Psoas muscle (tissue), 8 donors: ENCODE measurements around the gene MYLIP. TPM values are rescaled to one million over a fixed set of nuclear protein-coding genes. Genes with fewer than 3 reads are reported as not detected.

Source experiments
- ATAC-seq, 4 donors: fragments of 200-7000 bp; cut with Tn5 transposase; one replicate each; pipeline ENCODE4 v1.9.1; 2020; ENCODE audit warnings: moderate library complexity in 3 of 4, mild to moderate bottlenecking in 2 of 4
- DNase-seq, 2 donors: peaks; one replicate each; pipeline ENCODE4 v3.0.0-alpha.2; 2020
- H3K27ac ChIP-seq: fragments of 200-600 bp; one replicate; pipeline ENCODE4 v1.8.0; 2022
- H3K27me3 ChIP-seq, 3 donors: fragments of 200-600 bp in 1 of 3; one replicate each; pipeline versions ENCODE4 v1.6.1 to v1.8.0; 2013 to 2022; ENCODE audit warnings: low read length in 2 of 3, mild to moderate bottlenecking in 2 of 3, moderate library complexity in 1 of 3; ENCODE audit not compliant: insufficient read depth in 3 of 3
- H3K36me3 ChIP-seq, 2 donors: fragments of 200-600 bp in 1 of 2; one replicate each; pipeline versions ENCODE4 v1.6.1 to v1.8.0; 2013 to 2022; ENCODE audit warnings: low read depth in 1 of 2, mild to moderate bottlenecking in 1 of 2, moderate library complexity in 1 of 2; ENCODE audit not compliant: insufficient read depth in 1 of 2
- H3K4me1 ChIP-seq: fragments of 200-600 bp; one replicate; pipeline ENCODE4 v1.8.0; 2022
- H3K4me3 ChIP-seq: fragments of 200-600 bp; one replicate; pipeline ENCODE4 v1.8.0; 2022; ENCODE audit warnings: mild to moderate bottlenecking
- H3K9me3 ChIP-seq: fragments of 200-600 bp; one replicate; pipeline ENCODE4 v1.8.0; 2022
- WGBS, 3 donors: extraction: QIAGEN DNeasy Blood & Tissue Kit; methylation state at CpG; one replicate each; pipeline versions ENCODE4 v1.1.6 to v1.1.7; 2013; 5-methylcytosine and 5-hydroxymethylcytosine counted together
- intact Hi-C, 2 donors: fragments of 100-400 bp; cut with DNase I; formaldehyde crosslinking; loops; one replicate each; pipeline versions ENCODE4 v1.11.0 to v1.14.2; 2022
- polyA plus RNA-seq, 3 donors: library from polyadenylated mRNA; stranded (reverse); fragments of 200-250 nt; gene quantifications; one replicate each; pipeline ENCODE4 v1.2.3, GENCODE V29; 2013
- total RNA-seq, 4 donors: library from RNA; stranded (reverse); fragmentation: NEBNext Ultra II Directional in 2 of 4; extraction: Animal tissue kit (Norgen Biotek cat#: 25700) in 2 of 4; gene quantifications; one replicate each; pipeline versions ENCODE4 v1.2.1 to v1.2.4, GENCODE V29; 2021 to 2023
- TF ChIP-seq, protein P1 (sequence below): fragments of 200-600 bp; IDR thresholded peaks from one replicate; pipeline ENCODE4 v1.8.0; 2022; ENCODE audit warnings: antibody characterized with exemption
- donor health status: healthy with polysubstance abuse.
- donor health status: DM: no; HTN: no; CAD: no; lungs with moderate emphysema.
- donor health status: Bipolar disorder and iron deficiency.
- donor health status: healthy.
- donor health status: DM: yes; HTN: yes; CAD: no.
- donor health status: DM: no; HTN: no; CAD: no.
- donor health status: DM: no; HTN: no; CAD: no.
- donor health status: DM: yes; HTN: yes; CAD: no.

Gene MYLIP
- total and polyA plus RNA-seq, 7 donors, result 3.9 to 23.4 (median 15.4) TPM

DNA sequence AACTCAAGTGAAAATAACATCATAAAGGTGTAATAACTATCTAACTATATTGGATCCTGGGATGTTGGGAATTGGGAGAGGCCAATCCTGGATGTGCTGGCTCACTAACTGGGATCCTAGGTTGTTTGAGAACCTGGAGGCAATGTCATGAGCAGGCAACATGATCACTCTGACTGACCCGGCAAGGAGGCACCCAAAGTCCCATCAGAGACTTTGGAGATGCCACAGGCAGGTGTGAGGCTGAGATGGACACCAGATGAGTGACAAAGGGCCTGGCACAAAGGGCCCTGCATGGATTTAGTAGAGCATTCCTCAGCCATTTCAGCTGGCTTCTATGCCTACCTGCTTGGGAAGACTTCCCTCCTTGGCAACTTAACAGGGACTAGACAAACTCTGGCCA, 38.4 kb upstream of the MYLIP start:
- WGBS, 3 donors, result 17 to 53% (median 40%) methylated on average over 1 of the region's 1 CpG
- intact Hi-C loops, result no loop called here
- H3K27ac ChIP-seq, result no peak overlapping the region
- no peaks in the 10 kb centered on the region for H3K27me3 ChIP-seq
- TF ChIP-seq, protein P1, sequence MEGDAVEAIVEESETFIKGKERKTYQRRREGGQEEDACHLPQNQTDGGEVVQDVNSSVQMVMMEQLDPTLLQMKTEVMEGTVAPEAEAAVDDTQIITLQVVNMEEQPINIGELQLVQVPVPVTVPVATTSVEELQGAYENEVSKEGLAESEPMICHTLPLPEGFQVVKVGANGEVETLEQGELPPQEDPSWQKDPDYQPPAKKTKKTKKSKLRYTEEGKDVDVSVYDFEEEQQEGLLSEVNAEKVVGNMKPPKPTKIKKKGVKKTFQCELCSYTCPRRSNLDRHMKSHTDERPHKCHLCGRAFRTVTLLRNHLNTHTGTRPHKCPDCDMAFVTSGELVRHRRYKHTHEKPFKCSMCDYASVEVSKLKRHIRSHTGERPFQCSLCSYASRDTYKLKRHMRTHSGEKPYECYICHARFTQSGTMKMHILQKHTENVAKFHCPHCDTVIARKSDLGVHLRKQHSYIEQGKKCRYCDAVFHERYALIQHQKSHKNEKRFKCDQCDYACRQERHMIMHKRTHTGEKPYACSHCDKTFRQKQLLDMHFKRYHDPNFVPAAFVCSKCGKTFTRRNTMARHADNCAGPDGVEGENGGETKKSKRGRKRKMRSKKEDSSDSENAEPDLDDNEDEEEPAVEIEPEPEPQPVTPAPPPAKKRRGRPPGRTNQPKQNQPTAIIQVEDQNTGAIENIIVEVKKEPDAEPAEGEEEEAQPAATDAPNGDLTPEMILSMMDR, result no peak
- no peaks in the 10 kb centered on the region for H3K36me3 ChIP-seq
- H3K4me3 ChIP-seq, result no peak overlapping the region
- peak; percentile 50 to 76 (median 57) for ATAC-seq
- H3K9me3 ChIP-seq, result no peaks in the 10 kb centered on the region
- no peak for DNase-seq
- peaks cover 14% of the 10 kb centered on the region for H3K4me1 ChIP-seq

DNA sequence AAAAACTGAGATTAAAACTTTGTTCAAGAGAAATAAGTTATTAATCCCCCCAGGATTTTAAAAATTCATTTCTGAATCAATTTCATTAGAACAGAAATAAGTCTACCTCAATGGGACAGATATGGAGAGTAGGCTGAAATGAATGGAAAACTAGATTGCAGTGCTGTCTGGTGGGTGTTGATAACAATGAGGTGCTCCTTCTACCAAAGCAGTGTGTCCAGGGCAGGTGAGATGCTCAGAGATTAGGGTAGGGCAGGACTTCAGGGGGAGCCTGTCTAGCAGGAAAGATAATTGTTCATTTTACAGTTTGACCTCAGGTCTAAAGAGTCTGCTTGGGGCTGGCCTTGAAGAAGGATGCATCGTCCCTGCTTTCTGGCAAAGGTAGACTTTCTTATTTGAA, 38.0 kb upstream of the MYLIP start:
- ATAC-seq (no peak), DNase-seq (no peak)
- Histone ChIP-seq H3K9me3 (no peaks in the 10 kb centered on the region), H3K36me3 (no peaks in the 10 kb centered on the region), H3K27me3 (no peaks in the 10 kb centered on the region), H3K4me1 (peaks cover 14% of the 10 kb centered on the region), H3K27ac (no peak overlapping the region), H3K4me3 (no peak overlapping the region)
- TF ChIP-seq, protein P1, result no peak
- WGBS, 3 donors, result 76 to 93% (median 79%) methylated on average over 1 of the region's 1 CpG
- intact Hi-C loops, result no loop called here

DNA sequence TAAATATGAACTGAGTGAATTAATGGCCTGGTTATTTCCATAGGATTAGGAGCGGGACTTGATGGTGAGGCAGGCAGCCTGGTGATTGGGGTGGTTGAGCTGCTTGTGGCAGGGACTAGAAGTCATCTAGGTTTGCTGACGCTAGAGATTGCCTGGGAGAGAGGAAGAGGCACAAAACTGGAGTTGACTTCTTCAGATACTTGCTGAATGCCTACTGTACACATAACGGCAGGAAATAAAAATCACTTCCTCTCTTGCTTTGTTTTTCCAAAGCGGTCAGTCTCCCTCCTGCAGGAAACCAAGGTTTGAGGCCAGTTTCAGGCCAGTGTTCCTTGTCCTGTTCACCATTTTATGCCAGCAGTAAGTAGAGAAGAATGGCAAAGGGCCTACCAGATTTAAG, 36.7 kb upstream of the MYLIP start:
- peaks cover 11% of the 10 kb centered on the region for H3K4me1 ChIP-seq
- no peak overlapping the region for H3K4me3 ChIP-seq
- WGBS, 3 donors, result 79 to 84% (median 79%) methylated on average over 4 of the region's 4 CpGs
- no peaks in the 10 kb centered on the region for H3K36me3 ChIP-seq
- no peaks in the 10 kb centered on the region for H3K27me3 ChIP-seq
- TF ChIP-seq, protein P1, result no peak
- no peak overlapping the region for H3K27ac ChIP-seq
- H3K9me3 ChIP-seq, result no peaks in the 10 kb centered on the region
- intact Hi-C loops, result no loop called here
- ATAC-seq (no peak), DNase-seq (no peak)

DNA sequence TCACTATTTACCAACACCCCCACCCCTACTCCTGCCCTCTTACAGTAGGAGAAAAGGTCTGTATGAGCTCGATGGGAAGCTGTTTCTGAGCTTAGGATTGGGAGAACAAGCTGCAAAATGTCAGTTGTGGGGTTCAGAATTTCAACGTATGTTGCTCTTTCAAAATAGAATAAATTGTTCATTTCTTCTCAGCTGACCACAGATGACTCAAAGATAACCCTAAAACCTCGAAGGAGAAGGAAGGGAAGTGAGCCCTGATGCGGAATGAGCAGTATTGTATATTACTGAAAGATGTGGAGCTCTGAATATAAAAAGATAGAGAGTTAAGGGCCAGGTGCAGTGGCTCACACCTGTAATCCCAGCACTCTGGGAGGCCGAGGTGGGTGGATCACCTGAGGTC, 35.9 kb upstream of the MYLIP start:
- Histone ChIP-seq H3K36me3 (no peaks in the 10 kb centered on the region), H3K4me3 (no peak overlapping the region), H3K9me3 (no peaks in the 10 kb centered on the region), H3K27me3 (no peaks in the 10 kb centered on the region), H3K4me1 (peaks cover 11% of the 10 kb centered on the region), H3K27ac (no peak overlapping the region)
- 86 to 87% (median 86%) methylated on average over 5 of the region's 5 CpGs for WGBS, 3 donors
- intact Hi-C loops, result no loop called here
- ATAC-seq (no peak), DNase-seq (no peak)
- TF ChIP-seq, protein P1, result no peak

DNA sequence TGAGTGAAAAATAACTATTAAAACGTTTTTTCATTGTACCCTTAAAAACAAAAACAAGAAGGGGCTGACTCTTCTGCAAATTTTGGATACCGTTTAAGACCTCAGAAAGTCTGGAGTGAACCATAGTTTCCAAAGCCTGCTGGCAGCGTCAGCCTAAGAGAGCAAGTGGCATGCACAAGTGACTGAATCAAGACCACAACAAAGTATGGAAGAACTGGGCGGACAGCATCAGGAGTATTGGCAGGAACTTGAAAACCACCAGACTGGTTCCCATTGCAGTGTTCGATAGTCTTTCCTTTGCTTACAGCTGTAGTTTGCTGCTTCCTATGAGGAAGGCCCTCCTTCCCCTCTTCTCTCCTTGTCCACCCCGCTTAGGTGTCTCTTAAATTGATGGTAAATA, 33.7 kb upstream of the MYLIP start:
- H3K27ac ChIP-seq, result no peak overlapping the region
- 78 to 88% (median 79%) methylated on average over 6 of the region's 6 CpGs for WGBS, 3 donors

More for the DNA sequence above, 33.7 kb upstream of the MYLIP start:
- no peaks in the 10 kb centered on the region for H3K36me3 ChIP-seq
- intact Hi-C loops, result no loop called here
- no peak for ATAC-seq
- H3K9me3 ChIP-seq, result no peaks in the 10 kb centered on the region
- no peak for DNase-seq
- H3K27me3 ChIP-seq, result no peaks in the 10 kb centered on the region
- no peak overlapping the region for H3K4me3 ChIP-seq
- peaks cover 3% of the 10 kb centered on the region for H3K4me1 ChIP-seq
- TF ChIP-seq, protein P1, result no peak
